RCC 7860 (cell line): ENCODE measurements around the gene DOCK1.
"Not testable (repeated sequence)": the region's sequence is repeated elsewhere in the genome, so short reads cannot be mapped to it uniquely, and the experiment has no call there.

Source experiments
- DNase-seq: peaks from one replicate; pipeline ENCODE4 v3.0.0-alpha.2; 2015; ENCODE audit warnings: low spot score
- FAIRE-seq: peaks from 2 replicates; lab custom pipeline; 2012; peaks lifted over from hg19 to GRCh38; lab: Jason Lieb, UNC

DOCK1 gene

DNA sequence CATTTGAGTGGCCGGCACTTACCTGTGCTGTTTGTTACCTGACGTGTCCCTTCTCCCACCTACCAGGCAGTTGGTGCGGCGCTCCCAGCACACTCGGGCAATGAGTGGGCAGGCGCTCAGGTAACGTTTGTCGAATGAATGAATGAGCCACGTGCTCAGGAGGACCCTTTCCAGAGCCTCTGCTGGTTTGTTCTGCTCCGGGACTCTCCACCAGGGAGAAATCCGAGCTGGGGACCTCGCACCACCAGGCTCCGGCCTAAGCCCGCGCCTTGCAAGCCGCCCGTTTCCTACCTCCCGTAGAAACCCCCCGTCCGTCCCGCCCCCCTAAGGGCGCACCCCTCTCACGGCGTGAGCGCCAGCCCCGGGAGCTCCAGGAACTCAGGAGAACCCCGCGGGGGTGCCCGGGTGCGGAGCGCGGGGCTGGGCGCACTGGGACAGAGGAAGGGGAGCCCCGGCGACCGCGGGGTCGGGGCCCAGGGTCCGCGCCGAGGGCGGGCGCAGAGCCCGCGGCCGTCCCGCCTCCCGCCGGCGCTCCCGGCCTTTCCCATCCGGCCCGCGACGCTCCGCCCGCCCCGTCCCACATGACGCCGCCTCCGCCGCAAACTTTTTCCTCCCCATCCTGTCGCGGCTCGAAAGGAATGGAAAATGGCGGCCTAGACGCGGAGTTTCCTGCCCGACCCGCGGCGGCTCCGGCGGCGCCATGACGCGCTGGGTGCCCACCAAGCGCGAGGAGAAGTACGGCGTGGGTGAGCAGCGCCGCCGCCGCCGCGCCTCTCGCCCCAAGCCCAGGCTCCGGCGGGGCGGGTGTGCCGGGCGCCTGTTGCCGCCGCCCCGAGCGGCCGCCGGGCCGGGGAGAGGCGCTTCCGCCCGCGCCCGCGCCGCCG lies at the start of gene DOCK1:
DOCK1 (plus strand) TSS at position 611 of the 884 bp plus-strand sequence; CDS start at position 701, 90 bp downstream.
- DNase-seq, result peak; percentile 48
- no peak for FAIRE-seq

DNA sequence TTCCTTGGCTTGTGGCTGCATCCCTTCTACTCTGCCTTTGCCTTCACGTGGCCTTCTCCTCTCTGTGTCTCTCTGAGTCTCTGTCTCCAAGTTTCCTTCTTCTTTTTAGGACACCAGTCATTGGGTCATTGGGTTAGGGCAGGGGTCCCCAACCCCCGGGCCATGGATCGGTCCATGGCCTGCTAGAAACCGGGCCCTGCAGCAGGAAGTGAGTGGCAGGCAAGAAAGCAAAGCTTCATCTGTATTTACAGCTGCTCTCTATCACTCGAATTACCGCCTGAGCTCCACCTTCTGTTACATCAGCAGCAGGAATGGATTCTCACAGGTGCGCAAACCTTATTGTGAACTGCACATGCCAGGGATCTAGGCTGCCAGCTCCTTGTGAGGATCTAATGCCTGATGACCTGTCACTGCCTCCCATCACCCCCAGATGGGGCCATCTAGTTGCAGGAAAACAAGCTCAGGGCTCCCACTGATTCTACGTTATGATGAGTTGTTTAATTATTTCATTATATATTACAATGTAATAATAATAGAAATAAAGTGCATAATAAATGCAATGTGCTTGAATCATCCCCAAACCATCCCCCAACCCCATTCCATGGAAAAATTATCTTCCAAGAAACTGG lies 47.9 kb upstream of the DOCK1 start:
- no peak for FAIRE-seq
- no peak for DNase-seq

DNA sequence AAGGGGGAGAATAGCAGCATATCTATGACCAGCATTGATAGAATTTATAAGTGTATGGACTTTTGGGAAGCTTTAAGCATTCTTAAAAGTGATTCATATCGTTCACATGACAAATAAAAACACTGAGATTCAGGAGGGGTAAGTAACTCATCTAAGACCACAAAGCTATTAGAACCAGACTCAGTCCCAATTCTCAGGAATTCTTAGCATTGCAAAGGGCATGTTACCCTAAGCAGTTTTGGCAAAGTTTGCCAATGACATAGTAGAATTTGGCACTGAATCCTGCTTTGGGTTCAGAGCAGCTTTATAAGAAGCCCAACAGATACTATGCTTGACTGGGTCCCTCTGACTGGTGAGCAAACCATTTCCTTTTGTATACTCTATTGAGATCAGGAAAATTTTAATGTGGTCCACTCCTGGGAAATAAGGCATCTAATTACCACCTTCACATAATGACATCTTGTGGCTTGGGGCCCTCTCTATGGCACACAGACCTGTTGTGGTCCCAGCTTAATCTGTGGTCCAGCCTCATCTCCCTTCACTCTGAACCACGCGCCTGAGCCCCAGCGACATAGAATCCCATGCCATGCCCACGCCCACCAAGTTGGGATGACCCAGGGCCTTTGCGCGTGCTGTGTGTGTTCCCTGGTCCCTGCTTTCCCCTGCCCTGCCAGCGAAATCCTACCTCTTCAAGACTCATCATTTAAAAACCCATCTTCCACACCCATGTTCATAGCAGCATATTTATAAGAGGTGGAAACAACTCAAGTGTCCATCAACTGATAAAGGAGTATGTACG lies 37.5 kb upstream of the DOCK1 start:
- DNase-seq, result peak; percentile 23

DNA sequence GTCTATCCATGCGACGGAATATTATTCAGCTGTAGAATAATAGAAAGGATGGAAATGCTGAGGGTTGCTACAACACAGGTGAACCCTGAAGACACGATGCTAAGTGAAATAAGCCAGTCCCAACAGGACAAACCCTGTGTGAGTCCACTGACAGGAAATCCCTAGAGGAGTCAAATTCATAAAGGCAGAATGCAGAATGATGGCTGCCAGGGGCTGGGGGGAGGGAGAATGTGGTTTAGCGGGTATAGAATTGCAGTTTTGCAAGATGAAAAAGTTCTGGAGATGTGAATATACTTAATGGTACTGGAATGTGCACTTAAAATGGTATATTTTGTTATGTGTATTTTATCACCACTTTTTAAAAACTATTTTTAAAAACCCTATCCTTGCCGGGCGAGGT lies 36.9 kb upstream of the DOCK1 start:
- no peak for FAIRE-seq

More for the DNA sequence above, 37.5 kb upstream of the DOCK1 start:
- FAIRE-seq, result no peak

DNA sequence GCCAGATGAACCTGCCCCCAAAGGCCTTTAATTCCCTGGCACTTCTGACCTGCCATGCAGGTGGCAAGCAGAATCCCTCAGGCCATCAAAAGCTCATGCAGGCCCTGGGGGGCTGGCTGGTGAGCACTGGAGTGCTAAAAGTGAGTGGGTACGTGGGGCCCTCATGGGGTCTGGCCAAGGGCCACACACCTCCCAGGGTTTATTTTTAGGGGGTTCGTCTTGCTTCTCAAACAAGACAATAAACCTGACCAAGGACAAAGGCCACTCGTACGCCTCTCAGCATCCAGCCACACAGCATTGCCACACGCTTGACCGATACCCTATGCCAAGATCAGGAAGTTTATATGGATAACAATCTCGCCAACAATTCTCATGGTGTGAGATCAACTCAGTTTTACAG lies 33.1 kb upstream of the DOCK1 start:
- FAIRE-seq (no peak), DNase-seq (no peak)

More for the DNA sequence above, 36.9 kb upstream of the DOCK1 start:
- DNase-seq, result no peak

DNA sequence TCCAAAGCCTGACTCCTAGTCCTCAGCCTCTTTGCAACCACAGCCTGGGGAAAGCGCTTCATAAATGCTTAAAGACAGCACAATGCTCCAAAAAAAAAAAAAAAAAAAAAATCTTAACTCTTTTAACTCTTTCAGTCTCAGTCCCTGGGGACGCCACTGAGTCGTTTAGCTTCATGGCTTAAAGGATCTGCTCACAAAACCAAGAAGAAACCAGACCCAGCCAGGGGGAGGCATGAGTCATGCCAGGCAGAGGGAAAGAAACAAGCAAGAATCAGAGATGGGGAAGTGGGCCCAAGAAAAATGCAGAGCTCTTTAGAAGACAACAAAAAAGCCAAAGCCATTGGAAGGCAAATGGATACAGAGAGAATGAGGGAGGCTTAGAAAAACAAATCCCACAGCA lies 32.5 kb upstream of the DOCK1 start:
- FAIRE-seq, result no peak

DNA sequence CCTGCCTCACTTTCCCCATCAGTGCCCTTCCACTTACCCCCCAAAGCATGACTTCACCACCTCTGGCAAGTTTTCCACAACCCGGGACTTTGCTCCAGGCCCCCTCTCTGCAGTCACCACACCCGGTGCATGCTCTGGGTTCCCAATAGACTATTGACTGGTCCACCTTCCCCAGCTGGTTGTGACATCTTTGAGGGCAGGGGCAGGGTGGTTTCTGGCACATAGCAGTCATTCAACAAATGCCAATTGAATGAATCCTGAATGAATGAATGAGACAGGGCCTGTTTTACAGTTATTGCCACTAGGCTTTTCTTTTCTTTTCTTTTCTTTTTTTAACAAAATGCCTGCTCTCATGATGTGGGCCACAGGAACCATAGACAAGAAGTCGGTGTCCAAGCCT lies 28.8 kb upstream of the DOCK1 start:
- FAIRE-seq (no peak), DNase-seq (no peak)

More for the DNA sequence above, 32.5 kb upstream of the DOCK1 start:
- no peak for DNase-seq

DNA sequence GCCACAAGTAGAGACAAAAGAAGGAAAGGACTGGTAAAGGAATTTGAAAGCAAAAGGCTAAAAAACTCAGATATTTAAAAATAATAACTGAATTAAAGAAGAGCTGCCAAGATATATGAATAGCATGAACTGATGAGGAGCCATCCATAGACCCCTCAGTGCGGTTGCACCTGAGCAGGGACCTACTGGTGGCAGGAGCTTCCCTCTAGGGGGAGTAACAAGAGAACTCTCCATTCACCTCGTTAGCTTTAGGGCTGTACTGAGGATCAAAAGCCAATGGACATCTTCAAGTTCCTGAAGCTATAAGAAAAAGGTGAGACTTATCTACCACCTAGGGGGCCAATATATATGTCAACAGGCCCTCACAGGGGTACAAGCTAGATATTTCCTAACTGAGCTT lies 27.8 kb upstream of the DOCK1 start:
- no peak for FAIRE-seq
- DNase-seq, result no peak

DNA sequence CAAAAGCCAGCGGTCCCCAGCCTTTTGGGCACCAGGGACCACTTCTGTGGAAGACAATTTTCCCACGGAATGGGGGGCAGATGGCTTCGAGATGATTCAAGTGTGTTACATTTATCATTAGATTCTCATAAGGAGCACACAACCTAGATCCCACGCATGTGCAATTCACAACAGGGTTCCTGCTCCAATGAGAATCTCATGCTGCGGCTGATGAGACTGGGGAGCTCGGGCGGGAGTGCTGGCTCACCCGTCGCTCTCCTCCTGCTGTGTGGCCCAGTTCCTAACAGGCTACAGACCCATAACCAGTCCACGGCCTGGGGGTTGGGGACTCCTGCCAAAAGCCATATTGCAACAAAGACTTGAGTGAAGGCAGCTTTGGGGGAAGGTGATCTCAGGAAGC lies 26.6 kb upstream of the DOCK1 start:
- FAIRE-seq, result no peak
- DNase-seq, result no peak

DNA sequence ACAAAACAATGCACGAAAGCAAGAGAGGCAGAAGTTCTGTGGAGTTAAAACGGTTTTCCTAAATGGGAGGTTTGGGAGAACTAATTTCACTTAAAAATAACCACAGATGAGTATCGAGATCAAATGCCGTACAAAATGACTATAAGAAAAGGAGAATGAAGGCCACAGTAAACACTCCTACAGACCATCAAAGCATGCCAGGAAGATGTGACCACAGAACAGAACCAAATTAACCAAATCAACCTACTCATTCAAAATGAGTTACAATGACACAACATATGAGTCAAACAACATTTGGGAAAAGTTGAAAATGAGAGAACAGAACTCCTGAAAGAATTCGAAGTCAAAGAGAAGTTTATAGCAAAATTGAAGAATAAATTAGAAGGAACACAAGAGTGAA lies 24.3 kb upstream of the DOCK1 start:
- FAIRE-seq (no peak), DNase-seq (no peak)

DNA sequence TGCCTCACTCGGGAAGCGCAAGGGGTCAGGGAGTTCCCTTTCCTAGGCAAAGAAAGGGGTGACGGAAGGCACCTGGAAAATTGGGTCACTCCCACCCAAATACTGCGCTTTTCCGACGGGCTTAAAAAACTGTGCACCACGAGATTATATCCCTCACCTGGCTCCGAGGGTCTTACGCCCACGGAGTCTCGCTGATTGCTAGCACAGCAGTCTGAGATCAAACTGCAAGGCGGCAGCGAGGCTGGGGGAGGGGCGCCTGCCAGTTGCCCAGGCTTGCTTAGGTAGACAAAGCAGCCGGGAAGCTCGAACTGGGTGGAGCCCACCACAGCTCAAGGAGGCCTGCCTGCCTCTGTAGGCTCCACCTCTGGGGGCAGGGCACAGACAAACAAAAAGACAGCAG lies 23.2 kb upstream of the DOCK1 start:
- not testable (repeated sequence) for DNase-seq, FAIRE-seq

DNA sequence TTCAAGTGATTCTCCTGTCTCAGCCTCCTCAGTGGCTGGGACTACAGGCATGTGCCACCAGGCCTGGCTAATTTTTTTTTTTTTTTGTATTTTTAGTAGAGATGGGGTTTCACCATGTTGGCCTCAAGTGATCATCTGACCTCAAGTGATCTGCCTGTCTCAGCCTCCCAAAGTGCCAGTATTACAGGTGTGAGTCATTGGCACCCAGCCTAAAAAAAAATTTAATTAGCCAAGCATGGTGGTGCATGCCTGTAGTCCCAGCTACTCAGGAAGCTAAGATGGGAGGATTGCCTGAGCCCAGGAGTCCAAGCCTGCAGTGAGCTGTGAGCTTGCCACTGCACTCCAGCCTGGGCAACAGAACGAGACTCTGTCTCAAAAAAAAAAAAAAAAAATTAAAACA lies 16.8 kb upstream of the DOCK1 start:
- FAIRE-seq, result not testable (repeated sequence)
- peak; percentile 12 for DNase-seq

DNA sequence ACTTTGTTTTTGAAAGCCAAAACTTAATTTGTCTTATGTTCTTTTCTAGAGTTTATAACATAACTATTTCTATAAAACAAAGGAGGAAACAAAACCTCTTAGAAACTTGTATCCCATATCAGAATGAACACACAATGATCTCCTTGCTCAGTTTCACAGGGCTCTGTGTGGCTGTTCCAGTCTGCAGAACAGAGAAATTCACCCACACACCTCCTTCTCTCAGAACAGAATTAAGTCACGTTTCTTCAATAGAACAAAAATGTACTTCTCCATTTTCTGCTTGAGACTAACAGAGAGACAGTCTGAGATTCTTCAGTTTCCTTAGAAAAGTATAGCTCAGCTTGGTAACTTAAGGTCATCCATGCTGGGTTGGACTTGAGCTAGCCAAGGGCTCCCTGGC lies 15.8 kb upstream of the DOCK1 start:
- no peak for FAIRE-seq

DNA sequence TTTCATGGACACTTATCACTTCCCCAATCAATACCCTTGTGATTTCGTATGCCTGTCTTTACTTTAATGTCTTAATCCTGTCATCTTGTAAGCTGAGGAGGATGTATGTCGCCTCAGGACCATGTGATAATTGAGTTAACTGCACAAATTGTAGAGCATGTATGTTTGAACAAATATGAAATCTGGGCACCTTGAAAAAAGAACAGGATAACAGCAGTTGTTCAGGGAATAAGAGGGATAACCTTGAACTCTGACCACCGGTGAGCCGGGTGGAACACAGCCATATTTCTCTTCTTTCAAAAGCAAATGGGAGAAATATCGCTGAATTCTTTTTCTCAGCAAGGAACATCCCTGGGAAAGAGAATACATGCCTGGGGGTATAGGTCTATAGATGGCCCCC lies 14.4 kb upstream of the DOCK1 start:
- FAIRE-seq, DNase-seq: not testable (repeated sequence)

More for the DNA sequence above, 15.8 kb upstream of the DOCK1 start:
- no peak for DNase-seq

DNA sequence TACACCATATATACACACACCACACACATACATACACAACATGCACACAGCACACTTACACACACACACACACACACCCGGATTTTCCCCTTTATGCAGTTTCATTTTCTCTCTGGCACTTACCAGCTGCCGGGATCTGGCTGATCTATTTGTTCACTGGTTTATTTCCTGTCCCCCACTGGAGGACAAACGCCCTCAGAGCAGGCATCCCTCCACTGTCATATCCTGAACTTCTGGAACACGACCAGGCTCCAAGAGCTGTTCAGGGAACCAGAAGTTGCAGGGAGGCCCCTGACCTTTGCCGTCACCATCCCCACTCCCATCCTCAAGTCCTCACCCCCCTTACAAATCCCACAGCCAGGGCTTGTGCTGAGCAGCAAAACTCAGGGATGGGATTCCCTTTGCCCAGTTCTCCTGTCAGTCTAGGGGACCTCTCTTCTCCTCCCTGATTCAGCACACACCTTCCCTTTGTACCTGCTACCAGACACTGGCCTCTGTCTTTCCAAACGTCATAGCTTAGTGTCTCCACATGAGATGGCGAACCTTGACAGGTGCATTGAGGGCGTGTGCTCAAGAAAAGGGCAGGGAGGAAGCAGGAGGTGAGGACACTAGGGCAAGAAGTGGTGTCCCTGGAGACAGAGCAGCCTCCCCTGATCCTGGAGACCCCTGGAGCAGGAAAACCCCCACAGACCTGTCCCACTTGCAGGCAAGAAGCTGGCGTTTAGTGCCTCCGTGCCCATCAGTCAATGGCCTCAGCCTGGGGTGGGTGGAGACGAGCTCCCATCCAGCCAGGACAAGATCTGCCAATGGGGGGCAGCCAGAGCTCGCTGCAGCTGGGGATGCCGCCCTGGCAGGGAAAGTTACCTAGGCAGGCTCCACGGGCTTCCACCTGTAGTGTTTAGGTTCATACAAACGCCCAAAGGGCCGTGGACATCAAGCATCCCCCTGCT lies 12.7 kb upstream of the DOCK1 start:
- no peak for DNase-seq
- no peak for FAIRE-seq

DNA sequence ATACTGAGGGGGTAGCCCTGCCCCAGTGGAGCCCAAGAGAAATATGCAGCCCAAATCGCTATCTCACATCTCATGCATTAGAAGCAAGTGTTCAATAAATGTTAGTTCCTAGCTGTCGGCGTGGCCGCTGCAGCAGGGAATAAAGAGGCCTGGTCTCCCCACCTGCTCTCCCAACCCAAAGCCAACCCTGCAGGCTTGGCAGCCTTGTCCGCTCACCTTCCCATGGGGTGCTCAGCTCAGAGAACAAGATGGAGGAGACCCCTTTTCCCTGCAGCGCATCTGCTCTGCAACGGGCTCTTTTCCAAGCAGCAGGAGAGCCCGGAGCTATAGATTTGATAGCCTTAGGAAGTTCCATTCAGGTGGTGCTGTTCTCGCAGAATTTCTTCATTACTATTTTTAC lies 12.0 kb upstream of the DOCK1 start:
- FAIRE-seq (no peak), DNase-seq (no peak)

DNA sequence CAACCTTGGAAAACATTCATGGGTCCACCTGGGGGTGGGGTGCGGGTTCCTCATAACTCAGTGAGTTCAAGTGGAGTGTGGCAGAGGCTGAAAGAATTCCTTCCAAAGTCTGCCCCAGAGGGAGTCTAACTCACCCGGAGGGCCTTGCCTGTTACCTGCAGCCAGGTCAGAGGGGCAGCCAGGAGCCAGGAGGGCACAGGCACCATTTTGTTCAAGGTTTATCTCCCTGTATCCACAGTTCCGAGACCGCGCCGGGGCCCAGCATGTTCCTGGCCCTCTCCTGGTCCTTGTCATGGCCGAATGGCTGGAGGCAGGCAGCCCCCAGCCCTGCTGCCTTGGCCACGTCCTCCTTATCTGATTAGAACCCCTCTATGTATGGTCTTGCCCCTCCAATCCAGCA lies 11.4 kb upstream of the DOCK1 start:
- FAIRE-seq, result no peak
- no peak for DNase-seq

DNA sequence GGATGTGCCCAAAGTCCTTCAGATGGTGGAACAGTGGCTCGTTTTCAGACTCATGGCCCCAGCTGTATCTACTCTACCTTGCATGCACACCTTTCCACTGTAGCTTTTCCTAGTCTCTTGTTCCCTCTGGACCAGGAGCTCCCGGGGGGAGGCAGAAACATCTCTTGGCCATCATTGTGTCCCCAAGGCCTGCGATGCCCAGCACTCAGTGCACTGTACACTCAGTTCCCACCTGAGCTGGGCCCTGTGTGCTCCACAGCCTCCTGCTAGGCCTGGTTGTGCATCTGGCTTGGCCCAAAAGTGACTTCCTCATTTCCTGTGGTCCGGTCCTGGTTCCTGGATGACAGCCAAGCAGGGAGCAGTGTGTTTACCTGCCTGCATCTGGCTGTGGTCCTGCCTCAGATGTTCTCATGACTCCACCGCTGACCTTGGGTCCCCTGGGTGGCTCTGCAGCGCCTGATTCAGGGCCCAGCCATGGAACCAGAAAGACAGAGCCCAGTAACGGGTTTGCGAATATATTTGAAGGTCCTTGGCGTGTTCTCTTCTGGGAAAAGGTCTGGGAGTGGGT lies 9.9 kb upstream of the DOCK1 start:
- no peak for DNase-seq
- FAIRE-seq, result no peak

DNA sequence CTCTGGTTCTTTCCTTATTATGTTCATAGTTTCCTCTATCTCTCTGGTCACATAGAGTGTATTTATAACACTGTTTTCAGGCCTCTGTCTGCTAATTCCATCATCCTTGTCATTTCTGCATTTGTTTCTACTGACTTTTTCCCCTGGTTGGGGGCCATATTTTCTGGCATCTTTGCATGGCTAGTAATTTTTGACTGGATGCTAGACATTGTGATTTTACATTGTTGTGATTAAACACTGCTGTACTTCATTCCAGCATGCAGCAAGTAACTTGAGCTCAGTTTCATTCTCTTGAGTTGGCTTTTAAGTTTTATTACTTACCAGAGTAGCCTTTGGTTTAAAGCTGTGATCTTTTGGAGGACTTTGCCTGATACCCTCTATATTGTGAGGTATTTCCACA lies 6.8 kb upstream of the DOCK1 start:
- FAIRE-seq, result no peak
- DNase-seq, result no peak

DNA sequence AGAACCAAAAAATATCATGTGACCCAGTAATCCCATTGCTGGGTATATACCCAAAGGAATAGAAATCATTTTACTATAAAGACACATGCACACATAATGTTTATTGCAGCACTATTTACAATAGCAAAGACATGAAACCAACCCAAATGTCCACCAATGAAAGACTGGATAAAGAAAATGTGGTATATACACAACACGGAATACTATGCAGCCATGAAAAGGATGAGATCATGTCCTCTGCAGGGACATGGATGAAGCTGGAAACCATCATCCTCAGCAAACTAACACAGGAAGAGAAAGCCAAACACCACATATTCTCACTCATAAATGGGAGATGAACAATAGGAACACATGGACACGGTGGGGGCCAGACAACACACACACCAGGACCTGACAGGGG lies 5.7 kb upstream of the DOCK1 start:
- FAIRE-seq, DNase-seq: not testable (repeated sequence)
